ENCODE data around the gene KCNMA1.

- TF ChIP-seq EP300 (IDR thresholded peaks at IDR 0.05; ENCODE audit: borderline replicate concordance) = no peak
- TF ChIP-seq RAD21 (IDR thresholded peaks at IDR 0.05; ENCODE audit: low read depth) = no peak
- TF ChIP-seq REST (IDR thresholded peaks at IDR 0.05; ENCODE audit: low read depth) = no peak
- no peak for TF ChIP-seq YY1 (IDR thresholded peaks at IDR 0.05; ENCODE audit: low read depth)
- TF ChIP-seq CEBPB (IDR thresholded peaks at IDR 0.05) = no peak
- no peak for TF ChIP-seq ZBTB7A (IDR thresholded peaks at IDR 0.05; ENCODE audit: low read depth)
- TF ChIP-seq NFIC (IDR thresholded peaks at IDR 0.05) = no peak
- TF ChIP-seq TAF1 (IDR thresholded peaks at IDR 0.05; ENCODE audit: low read depth) = no peak
- TF ChIP-seq MAX (IDR thresholded peaks at IDR 0.05) = no peak
- no peak for TF ChIP-seq USF1 (IDR thresholded peaks at IDR 0.05)
- no peak for TF ChIP-seq EGR1 (IDR thresholded peaks at IDR 0.05)
- no peak for TF ChIP-seq CREB1 (IDR thresholded peaks at IDR 0.05; ENCODE audit: low read depth)
- no peak for TF ChIP-seq FOXM1 (IDR thresholded peaks at IDR 0.05; ENCODE audit: borderline replicate concordance, low read depth)
These were observed 700.4 kb downstream of the KCNMA1 start for GRCh38 chr10:76937181-76937600.

Data from Ishikawa (cell line).